ENCODE data around the gene CAMTA1.

The CAMTA1 gene

GRCh38 chr1:7298749-7299151 is 513.5 kb downstream of the CAMTA1 start:
- no peaks in the 10 kb centered on the region for H3F3A ChIP-seq (ENCODE audit: insufficient read depth, low read length)
- no peak for DNase-seq
- H3K36me3 ChIP-seq (replicated peaks; ENCODE audit: insufficient read depth, low read length), result no peaks in the 10 kb centered on the region
- TF ChIP-seq EZH2phosphoT487 (IDR thresholded peaks at IDR 0.05; ENCODE audit: low read length) (no peak), CTCF (IDR thresholded peaks at IDR 0.05; ENCODE audit: low read length) (no peak), EZH2 (optimal IDR thresholded peaks at IDR 0.05; ENCODE audit: low read depth, low read length) (no peak)
- no peaks in the 10 kb centered on the region for H4K20me1 ChIP-seq (ENCODE audit: insufficient read depth, low read length)
- no peaks in the 10 kb centered on the region for H3K9me2 ChIP-seq (replicated peaks; ENCODE audit: insufficient read depth, low read length)
- H3K27ac ChIP-seq (ENCODE audit: low read length), result no peak overlapping the region
- H2AFZ ChIP-seq (ENCODE audit: low read length), result no peak overlapping the region
- H3K27me3 ChIP-seq (replicated peaks; ENCODE audit: insufficient read depth, low read length), result peaks cover 100% of the 10 kb centered on the region
- no peaks in the 10 kb centered on the region for H3K79me2 ChIP-seq (ENCODE audit: low read length)
- H3K4me3 ChIP-seq (ENCODE audit: low read length), result no peak overlapping the region
- no peak overlapping the region for H3K9ac ChIP-seq (ENCODE audit: low read length)
- H3K9me3 ChIP-seq (replicated peaks; ENCODE audit: insufficient read depth, low read length), result no peaks in the 10 kb centered on the region
- H3K4me1 ChIP-seq (ENCODE audit: low read length), result no peaks in the 10 kb centered on the region
- no peak overlapping the region for H3K4me2 ChIP-seq (ENCODE audit: low read depth, low read length)

- Histone ChIP-seq H4K20me1 (ENCODE audit: insufficient read depth, low read length) (no peaks in the 10 kb centered on the region), H3K4me1 (ENCODE audit: low read length) (no peaks in the 10 kb centered on the region), H3K36me3 (replicated peaks; ENCODE audit: insufficient read depth, low read length) (no peaks in the 10 kb centered on the region), H3K4me2 (ENCODE audit: low read depth, low read length) (no peak overlapping the region), H3K9me2 (replicated peaks; ENCODE audit: insufficient read depth, low read length) (no peaks in the 10 kb centered on the region), H3K27ac (ENCODE audit: low read length) (no peak overlapping the region), H2AFZ (ENCODE audit: low read length) (no peak overlapping the region), H3K9ac (ENCODE audit: low read length) (no peak overlapping the region), H3K9me3 (replicated peaks; ENCODE audit: insufficient read depth, low read length) (no peaks in the 10 kb centered on the region), H3F3A (ENCODE audit: insufficient read depth, low read length) (no peaks in the 10 kb centered on the region), H3K79me2 (ENCODE audit: low read length) (no peaks in the 10 kb centered on the region), H3K27me3 (replicated peaks; ENCODE audit: insufficient read depth, low read length) (peaks cover 100% of the 10 kb centered on the region), H3K4me3 (ENCODE audit: low read length) (no peak overlapping the region)
- DNase-seq, result no peak
- TF ChIP-seq CTCF (IDR thresholded peaks at IDR 0.05; ENCODE audit: low read length), result no peak
- no peak for TF ChIP-seq EZH2 (optimal IDR thresholded peaks at IDR 0.05; ENCODE audit: low read depth, low read length)
- no peak for TF ChIP-seq EZH2phosphoT487 (IDR thresholded peaks at IDR 0.05; ENCODE audit: low read length)
These were observed 514.1 kb downstream of the CAMTA1 start for GRCh38 chr1:7299329-7299799.

- no peak for TF ChIP-seq CTCF (IDR thresholded peaks at IDR 0.05; ENCODE audit: low read length)
- TF ChIP-seq EZH2phosphoT487 (IDR thresholded peaks at IDR 0.05; ENCODE audit: low read length), result no peak
- no peak for DNase-seq
- Histone ChIP-seq H2AFZ (ENCODE audit: low read length) (no peak overlapping the region), H4K20me1 (ENCODE audit: insufficient read depth, low read length) (no peaks in the 10 kb centered on the region), H3K27ac (ENCODE audit: low read length) (no peak overlapping the region), H3K4me3 (ENCODE audit: low read length) (no peak overlapping the region), H3K27me3 (replicated peaks; ENCODE audit: insufficient read depth, low read length) (peaks cover 100% of the 10 kb centered on the region), H3K4me1 (ENCODE audit: low read length) (no peaks in the 10 kb centered on the region), H3K9me2 (replicated peaks; ENCODE audit: insufficient read depth, low read length) (no peaks in the 10 kb centered on the region), H3K9ac (ENCODE audit: low read length) (no peak overlapping the region), H3K4me2 (ENCODE audit: low read depth, low read length) (no peak overlapping the region), H3K79me2 (ENCODE audit: low read length) (no peaks in the 10 kb centered on the region), H3K36me3 (replicated peaks; ENCODE audit: insufficient read depth, low read length) (no peaks in the 10 kb centered on the region), H3F3A (ENCODE audit: insufficient read depth, low read length) (no peaks in the 10 kb centered on the region), H3K9me3 (replicated peaks; ENCODE audit: insufficient read depth, low read length) (no peaks in the 10 kb centered on the region)
These were observed 514.7 kb downstream of the CAMTA1 start for GRCh38 chr1:7299994-7300393.
